Measurements from ENCODE around the gene ZNF526.

GRCh38 chr19:42201489-42202289, 18.4 kb upstream of the ZNF526 start:
- TF ChIP-seq TAF1 (IDR thresholded peaks at IDR 0.05; ENCODE audit: low read depth, low read length) (no peak; the same call in 1 of the 2 replicates), POLR2A (IDR thresholded peaks at IDR 0.05; ENCODE audit: low read depth, low read length) (no peak), POLR2AphosphoS5 (IDR thresholded peaks at IDR 0.05; ENCODE audit: low read depth, low read length) (no peak), SPI1 (IDR thresholded peaks at IDR 0.05; ENCODE audit: low read depth, low read length) (peak; percentile 97), POU2F2 (IDR thresholded peaks at IDR 0.05; ENCODE audit: low read depth, low read length) (peak; percentile 34; the same call in 1 of the 2 replicates), PAX5 (IDR thresholded peaks at IDR 0.05; ENCODE audit: insufficient read depth, low read length, severe bottlenecking) (no peak)
